GM12872 (cell line): ENCODE measurements around the gene ZNF560.
A peak's percentile ranks its signal among the peaks of the same experiment; 100 is the strongest.

ENCODE experiments used
- CTCF ChIP-seq: IDR thresholded peaks from 3 replicates; pipeline ENCODE4 v1.5.1; 2011; ENCODE audit warnings: low read depth, mild to moderate bottlenecking, low read length, moderate library complexity; ENCODE audit not compliant: insufficient read depth

Gene ZNF560

GRCh38 chr19:9498183-9498902 lies at the start of gene ZNF560:
Gene ZNF560, minus strand, starts transcription at chr19:9498616. Its CDS starts 23,303 bp downstream, at chr19:9475313.
- peak; percentile 39; the same call in 2 of the 3 replicates for TF ChIP-seq CTCF

GRCh38 chr19:9547870-9548269 lies 49.5 kb upstream of the ZNF560 start:
- no peak for TF ChIP-seq CTCF

GRCh38 chr19:9538183-9539058 lies 40.0 kb upstream of the ZNF560 start, which contains the start of gene ZNF426:
Gene ZNF426, minus strand, starts transcription at chr19:9538645. Its CDS starts 2,413 bp downstream, at chr19:9536232.
- no peak for TF ChIP-seq CTCF

- no peak for TF ChIP-seq CTCF
Observed at GRCh38 chr19:9535934-9536333, 37.5 kb upstream of the ZNF560 start.

GRCh38 chr19:9531933-9532332 lies 33.5 kb upstream of the ZNF560 start:
- no peak for TF ChIP-seq CTCF

- TF ChIP-seq CTCF = no peak
Observed at GRCh38 chr19:9528757-9529336, 30.4 kb upstream of the ZNF560 start.

- no peak for TF ChIP-seq CTCF
Observed at GRCh38 chr19:9523885-9524474, 25.6 kb upstream of the ZNF560 start.
